ENCODE data around the gene PRR12.

DNA sequence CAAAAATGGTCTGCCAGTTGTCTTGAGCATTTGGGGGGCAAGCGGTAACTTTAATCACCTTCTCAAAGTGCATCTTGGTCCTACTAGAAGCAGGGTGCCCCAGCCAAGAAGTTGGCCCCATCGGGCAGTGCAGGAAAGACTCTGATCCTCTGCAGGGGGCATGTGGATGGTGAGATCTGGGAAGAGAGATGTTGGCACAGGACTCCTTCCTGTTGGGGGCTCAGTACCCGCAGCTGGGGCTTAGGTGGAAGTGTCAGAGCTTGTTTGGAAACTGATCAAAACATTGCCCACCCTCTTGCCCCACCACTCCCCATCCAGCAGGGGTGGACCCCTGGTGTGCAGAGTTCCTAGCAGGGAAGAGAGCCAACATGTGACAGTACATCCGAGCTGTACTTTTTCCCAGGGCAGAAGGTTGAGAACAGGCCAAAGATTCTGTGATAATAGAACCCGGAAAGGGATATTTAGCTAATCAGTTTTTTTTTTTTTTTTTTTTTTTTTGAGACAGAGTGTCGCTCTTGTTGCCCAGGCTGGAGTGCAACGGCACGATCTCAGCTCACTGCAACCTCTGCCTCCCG lies 40.1 kb downstream of the PRR12 start:
- TF ChIP-seq, protein P1, sequence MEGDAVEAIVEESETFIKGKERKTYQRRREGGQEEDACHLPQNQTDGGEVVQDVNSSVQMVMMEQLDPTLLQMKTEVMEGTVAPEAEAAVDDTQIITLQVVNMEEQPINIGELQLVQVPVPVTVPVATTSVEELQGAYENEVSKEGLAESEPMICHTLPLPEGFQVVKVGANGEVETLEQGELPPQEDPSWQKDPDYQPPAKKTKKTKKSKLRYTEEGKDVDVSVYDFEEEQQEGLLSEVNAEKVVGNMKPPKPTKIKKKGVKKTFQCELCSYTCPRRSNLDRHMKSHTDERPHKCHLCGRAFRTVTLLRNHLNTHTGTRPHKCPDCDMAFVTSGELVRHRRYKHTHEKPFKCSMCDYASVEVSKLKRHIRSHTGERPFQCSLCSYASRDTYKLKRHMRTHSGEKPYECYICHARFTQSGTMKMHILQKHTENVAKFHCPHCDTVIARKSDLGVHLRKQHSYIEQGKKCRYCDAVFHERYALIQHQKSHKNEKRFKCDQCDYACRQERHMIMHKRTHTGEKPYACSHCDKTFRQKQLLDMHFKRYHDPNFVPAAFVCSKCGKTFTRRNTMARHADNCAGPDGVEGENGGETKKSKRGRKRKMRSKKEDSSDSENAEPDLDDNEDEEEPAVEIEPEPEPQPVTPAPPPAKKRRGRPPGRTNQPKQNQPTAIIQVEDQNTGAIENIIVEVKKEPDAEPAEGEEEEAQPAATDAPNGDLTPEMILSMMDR (IDR thresholded peaks at IDR 0.05; ENCODE audit: borderline replicate concordance, extremely low read depth, low read length, poor library complexity, severe bottlenecking) = no peak
- no peak for TF ChIP-seq EZH2 (IDR thresholded peaks at IDR 0.05; ENCODE audit: borderline replicate concordance, low read depth, low read length, severe bottlenecking)
